ENCODE results near the gene SHANK2.

DNA sequence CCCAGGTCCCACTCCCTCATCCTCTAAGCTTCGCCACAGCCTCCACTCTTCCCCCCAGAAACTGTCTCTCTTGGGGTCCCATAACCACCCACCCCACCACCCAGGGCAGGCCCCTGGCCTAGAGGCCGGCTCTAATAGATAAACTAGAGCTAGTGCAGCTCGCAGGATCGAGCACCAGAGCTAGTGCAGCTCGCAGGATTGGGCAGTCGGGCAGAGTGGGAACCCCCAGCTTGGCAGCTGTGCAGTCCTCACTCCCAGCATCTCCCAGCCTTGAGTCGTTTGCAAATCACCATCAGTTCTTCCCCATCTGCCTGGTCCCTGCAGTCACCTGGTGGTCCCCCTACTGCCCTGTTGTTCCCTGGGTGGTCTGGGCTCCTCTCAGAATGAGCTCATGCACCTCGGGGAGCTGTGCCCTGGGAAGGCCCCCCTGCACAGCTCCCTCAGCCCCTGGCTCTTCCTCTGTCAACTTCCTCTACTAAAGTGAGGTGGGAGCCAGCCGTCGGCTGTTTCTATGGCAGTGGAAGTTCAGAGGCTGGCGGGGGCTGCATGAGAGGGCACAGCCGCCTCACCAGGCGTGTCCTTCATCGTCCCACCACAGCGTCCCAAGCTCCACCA lies 15.5 kb upstream of the SHANK2 start:
- TF ChIP-seq, protein P1, sequence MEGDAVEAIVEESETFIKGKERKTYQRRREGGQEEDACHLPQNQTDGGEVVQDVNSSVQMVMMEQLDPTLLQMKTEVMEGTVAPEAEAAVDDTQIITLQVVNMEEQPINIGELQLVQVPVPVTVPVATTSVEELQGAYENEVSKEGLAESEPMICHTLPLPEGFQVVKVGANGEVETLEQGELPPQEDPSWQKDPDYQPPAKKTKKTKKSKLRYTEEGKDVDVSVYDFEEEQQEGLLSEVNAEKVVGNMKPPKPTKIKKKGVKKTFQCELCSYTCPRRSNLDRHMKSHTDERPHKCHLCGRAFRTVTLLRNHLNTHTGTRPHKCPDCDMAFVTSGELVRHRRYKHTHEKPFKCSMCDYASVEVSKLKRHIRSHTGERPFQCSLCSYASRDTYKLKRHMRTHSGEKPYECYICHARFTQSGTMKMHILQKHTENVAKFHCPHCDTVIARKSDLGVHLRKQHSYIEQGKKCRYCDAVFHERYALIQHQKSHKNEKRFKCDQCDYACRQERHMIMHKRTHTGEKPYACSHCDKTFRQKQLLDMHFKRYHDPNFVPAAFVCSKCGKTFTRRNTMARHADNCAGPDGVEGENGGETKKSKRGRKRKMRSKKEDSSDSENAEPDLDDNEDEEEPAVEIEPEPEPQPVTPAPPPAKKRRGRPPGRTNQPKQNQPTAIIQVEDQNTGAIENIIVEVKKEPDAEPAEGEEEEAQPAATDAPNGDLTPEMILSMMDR (IDR thresholded peaks at IDR 0.05): no peak
- no peak for TF ChIP-seq POLR2A (IDR thresholded peaks at IDR 0.05)
- TF ChIP-seq EP300 (IDR thresholded peaks at IDR 0.05): no peak
- TF ChIP-seq POLR2AphosphoS5 (IDR thresholded peaks at IDR 0.05): no peak
